HG02642 (cell line): ENCODE measurements around the gene STUB1.

Experiments used
- ATAC-seq: cut with Tn5 transposase; IDR thresholded peaks from one replicate; pipeline ENCODE4 v1.9.1; 2021; ENCODE audit warnings: mild to moderate bottlenecking; ENCODE audit not compliant: unreplicated experiment, poor library complexity

The STUB1 gene

GRCh38 chr16:692356-693108, 12.3 kb downstream of the STUB1 start:
- no peak for ATAC-seq

DNA sequence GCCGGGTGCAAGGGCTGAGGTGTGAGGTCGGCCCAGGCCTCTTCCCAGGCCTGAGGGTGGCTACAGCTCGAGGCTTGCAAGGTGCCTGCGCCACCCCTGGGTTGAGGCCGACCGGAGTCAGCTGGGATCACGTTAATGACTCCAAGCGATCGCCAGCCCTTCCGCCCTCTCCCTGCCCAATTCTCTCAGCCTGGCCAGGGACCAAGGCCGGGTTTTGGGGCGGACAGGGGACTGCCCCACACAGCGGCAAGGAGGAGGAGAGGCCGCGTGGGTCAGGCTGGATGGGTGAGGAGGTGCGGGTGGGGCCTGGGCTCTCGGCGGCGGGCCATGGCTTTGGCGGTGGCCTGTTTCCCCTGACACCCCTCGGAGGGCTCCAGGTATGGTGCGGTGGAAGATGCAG, 13.2 kb downstream of the STUB1 start:
- no peak for ATAC-seq

DNA sequence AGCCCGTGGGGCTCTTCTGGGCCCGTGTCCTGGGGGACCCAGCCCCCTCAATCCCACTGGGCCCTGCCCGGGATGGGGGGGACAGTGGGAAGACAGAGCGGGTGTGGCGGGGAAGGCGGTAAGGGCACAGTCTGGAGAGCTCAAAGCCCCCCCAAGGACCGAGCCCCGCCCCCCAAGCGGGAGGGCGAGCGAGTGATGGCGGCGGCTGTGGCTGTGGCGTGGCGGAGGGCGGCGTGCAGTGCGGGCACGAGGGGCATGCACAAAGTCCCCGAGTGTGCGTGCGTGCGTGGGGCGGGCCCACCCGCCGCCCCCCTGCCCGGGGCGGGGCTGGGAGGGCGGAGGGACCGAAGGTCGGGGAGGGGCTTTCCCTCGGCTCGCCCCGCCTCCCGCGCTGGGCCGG, 13.6 kb downstream of the STUB1 start:
- ATAC-seq = no peak

- no peak for ATAC-seq
Measured at GRCh38 chr16:694187-694862, 14.1 kb downstream of the STUB1 start.

DNA sequence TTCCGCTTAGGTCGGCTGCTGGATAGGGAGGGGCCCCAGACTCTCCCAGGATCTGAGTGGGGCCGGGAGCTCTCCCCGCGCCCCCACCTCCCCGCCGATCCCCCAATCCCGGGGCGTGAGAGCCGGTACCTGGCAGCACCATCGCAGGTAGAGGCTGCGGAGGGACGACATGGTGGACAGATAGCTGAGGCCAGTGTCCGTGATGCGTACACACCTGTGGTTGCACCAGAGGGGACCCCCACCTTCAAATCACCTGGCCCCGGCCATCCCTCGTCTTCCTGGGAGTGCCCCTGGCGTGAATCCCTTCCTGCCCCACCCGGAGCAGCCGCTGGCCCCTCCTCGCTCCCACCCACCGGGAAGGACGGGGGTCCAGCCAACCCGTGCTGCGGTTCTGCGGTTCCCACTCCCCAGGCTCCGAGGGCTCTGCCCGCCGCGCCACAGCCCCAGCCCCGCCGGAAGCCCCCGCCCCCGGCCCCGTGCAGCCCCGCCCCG, 14.7 kb downstream of the STUB1 start:
- no peak for ATAC-seq

GRCh38 chr16:695355-696089, 15.3 kb downstream of the STUB1 start:
- no peak for ATAC-seq

GRCh38 chr16:698911-699671, 18.9 kb downstream of the STUB1 start:
- no peak for ATAC-seq

- no peak for ATAC-seq
Measured at GRCh38 chr16:700684-701584, 20.7 kb downstream of the STUB1 start.

DNA sequence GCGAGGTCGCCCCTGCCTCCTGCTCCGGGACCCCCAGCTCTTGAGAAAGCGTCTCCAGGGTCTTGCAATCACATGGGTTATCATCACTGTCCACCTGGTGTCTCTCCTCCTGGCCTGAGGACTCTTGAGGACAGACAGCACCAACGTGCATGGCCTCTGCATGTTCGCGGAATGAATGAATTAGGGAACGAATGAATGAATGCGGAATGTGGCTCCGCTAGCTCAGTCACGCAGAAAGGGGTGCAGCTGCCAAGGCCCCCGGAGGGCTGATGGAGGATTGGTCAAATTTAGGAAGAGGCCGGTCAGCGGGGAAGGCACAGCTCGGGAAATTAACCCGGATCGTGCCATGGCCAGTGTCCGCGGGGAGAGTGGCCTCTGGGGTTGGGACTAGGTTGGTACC, 22.1 kb downstream of the STUB1 start:
- ATAC-seq = no peak

DNA sequence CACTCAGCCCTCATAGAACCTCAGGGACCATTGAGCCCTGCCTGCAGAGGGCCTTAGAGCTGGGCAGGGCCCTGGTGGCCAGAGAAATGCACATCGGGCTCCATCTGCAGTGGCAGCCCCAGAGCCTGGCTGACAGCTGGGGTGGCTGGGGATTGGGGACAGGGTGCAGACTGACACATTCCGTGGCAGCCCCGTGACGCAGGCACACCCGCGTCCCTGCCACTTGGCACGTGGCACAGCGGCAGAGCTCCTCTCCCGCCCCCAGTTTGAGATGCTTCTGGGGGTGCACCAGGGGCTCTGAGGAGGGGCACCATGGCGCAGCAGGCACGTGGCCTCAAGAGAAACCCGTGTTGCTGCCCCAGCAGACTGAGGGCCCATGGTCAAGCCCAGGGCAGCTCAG, 23.2 kb downstream of the STUB1 start:
- ATAC-seq = no peak

DNA sequence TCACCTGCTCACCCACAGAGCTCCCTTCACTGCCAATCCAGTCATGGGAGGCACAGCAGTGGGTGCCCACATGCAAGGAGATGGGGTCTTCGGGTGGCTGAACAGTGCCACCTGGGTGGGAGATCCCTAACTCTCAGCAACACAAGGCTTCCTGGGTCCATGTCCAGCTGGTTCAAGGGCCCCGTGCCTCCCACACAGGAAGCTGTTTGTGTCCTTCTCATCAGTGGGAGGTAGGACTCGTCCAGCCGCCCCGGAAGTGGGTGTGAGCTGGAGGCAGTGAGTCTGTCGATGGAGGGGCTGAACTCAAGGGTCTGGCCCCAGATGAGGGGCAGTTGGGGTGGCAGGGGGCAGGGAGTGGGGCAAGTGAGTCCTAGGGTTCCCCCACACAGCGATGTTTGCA, 23.8 kb downstream of the STUB1 start:
- no peak for ATAC-seq

- ATAC-seq = no peak
Measured at GRCh38 chr16:704552-705380, 24.6 kb downstream of the STUB1 start.

DNA sequence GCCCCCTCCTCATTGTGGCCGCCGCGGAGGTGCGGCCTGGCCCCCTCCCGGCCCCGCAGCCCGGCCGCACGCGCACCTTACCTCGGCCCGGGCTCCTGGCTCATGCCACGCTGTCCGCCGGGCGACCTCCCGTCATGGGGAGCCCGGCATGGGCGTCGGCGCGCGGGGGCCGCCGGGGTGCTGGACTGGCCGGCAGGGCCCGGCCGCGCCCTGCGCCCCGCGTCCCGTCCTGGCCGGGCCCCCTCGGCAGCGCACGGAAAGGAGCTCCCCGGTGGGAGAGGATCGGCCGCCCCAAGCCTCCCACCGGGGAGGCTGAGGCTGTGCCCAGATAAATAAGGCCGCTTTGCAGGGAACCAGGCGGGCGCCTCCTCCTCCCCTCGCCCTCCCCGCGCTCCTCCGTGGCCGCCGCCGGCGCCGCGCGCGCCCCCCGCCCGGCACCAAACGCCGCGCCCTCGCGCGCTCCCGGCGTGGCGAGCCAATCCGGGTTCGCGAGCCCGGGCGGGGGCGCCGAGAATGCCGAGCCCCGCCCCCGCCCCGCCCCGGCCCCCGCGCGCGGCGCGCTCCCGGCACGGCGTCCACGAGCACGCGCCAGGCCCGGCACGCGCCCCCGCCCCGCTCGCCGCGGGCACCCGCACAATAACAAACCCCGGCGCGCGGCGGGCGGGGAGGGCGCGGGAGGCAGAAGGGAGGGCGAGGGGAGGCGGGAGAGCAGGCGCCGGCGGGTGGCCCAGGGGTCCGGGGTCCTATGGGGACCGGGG, 25.4 kb downstream of the STUB1 start, which contains the start of gene FBXL16:
Gene FBXL16, minus strand, starts transcription at position 371 of the 758 bp plus-strand sequence. CDS start 8,396 bp downstream, outside the sequence.
- ATAC-seq = no peak

- ATAC-seq = no peak
Measured at GRCh38 chr16:706189-707061, 26.2 kb downstream of the STUB1 start.

- ATAC-seq = no peak
Measured at GRCh38 chr16:707062-707538, 26.9 kb downstream of the STUB1 start.

DNA sequence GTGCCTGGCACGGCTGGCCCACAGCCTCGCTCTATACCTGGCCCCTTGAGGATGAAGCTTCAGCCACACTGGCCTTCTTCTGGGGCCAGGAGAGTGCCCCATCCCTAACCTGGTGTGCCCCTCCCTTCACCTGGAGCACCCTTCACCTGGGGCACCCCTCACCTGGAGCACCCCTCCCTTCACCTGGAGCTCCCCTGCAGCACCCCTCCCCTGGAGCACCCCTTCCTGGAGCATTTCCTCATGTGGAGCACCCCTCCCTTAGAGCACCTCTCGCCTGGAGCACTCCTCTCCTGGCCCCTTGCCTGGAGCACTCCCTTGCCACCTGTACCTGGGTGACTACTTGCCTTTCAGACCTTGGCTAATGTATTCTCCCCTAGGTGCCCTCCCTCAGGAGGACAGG, 27.8 kb downstream of the STUB1 start:
- ATAC-seq = no peak

DNA sequence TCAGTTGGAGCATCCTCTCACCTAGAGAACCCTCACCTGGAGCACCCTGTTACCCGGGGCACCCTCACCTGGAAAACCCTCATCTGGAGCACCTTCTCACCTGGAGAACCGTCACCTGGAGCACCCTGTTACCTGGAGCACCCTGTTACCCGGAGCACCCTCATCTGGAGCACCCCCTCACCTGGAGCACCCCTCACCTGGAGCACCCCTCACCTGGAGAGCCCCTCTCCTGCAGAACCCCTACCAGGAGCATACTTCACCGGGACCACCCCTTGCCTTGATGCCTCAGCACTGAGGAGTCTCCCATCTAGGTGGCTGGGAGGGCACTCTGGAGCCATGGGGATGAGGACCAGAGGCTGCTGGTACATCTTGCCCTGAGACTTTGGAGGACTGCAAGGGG, 28.7 kb downstream of the STUB1 start:
- no peak for ATAC-seq
